Measurements from ENCODE around the gene PPP1R26. TPM values are rescaled to one million over a fixed set of nuclear protein-coding genes. Genes with fewer than 3 reads are reported as not detected.
A peak's percentile ranks its signal among the peaks of the same experiment; 100 is the strongest.

The PPP1R26 gene
- total and polyA plus RNA-seq, 9 of the 15 experiments (the other 6 are each of a cell fraction or from before 2014, with no cell fraction given) = 0.77 to 26.8 (median 9.3) TPM

DNA sequence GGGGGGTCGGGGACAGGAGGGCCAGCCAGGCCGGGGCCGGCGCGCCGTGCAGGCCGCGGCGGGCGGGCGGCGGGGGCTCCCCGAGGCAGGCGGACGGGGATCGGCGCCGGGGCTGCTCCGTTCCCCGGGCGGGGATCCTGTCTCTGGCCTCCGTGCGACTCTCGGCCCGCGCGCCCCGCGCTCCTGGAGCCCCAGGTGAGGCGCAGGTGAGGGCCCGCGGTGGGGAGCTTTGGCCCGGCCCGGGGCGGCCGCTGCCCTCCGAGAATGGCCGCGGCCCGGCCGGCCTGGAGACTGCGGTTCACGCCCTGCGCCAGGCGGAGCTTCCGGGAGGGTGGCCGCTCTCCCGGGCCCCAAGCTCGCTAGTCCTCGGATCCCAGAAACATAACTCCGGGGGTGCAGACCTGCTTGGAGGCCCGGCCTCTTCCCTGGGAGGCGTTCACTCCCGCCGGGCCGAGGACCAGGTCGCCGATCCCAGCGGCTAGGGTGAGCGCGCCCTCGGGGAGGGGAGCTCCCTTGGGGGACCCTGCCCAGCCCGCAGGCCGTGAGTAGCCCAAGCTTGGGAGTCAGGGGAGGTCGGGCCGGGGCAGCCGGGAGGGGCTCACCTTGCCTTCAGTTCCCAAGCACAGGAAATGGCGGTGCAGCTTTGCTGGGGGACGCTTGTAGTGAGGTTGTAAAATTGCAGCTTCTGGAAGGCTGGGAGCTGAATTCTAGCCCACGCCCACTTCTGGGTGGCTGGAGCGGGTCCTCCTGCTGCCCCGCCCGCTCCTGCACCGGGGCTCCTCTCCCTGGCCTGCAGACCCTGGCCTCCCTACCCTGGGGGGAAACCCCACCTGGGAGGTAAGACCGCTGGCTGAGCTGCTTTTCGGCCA, 723 bp downstream of the PPP1R26 start:
- Histone ChIP-seq H3K9ac (ENCODE audit: insufficient read depth in 1 of 2, low read depth in 2 of 2, low read length in 2 of 2) (peak overlapping the region; percentile 75 to 96), H3K9me1 (ENCODE audit: control insufficient read depth, insufficient read depth, low read length) (no peaks in the 10 kb centered on the region), H3K4me3 (peak overlapping the region; percentile 68), H4K20me1 (replicated peaks; ENCODE audit: control insufficient read depth, insufficient read depth, low read length) (no peaks in the 10 kb centered on the region), H3K9me3 (replicated peaks; ENCODE audit: control insufficient read depth, insufficient read depth, low read depth, low read length) (no peaks in the 10 kb centered on the region), H2AFZ (ENCODE audit: low read depth, low read length) (peak overlapping the region; percentile 85), H3K36me3 (ENCODE audit: control insufficient read depth, insufficient read depth, low read length) (peaks cover 21% of the 10 kb centered on the region; the same call in 1 of the 3 replicates), H3K27me3 (ENCODE audit: control insufficient read depth in 2 of 2, insufficient read depth in 2 of 2, low read length in 2 of 2) (no peaks in the 10 kb centered on the region), H3K4me2 (ENCODE audit: insufficient read depth, low read length) (peak overlapping the region; percentile 84), H3K79me2 (ENCODE audit: control insufficient read depth, insufficient read depth, low read length) (peaks cover 23% of the 10 kb centered on the region), H3K4me1 (replicated peaks in 1 of 2; ENCODE audit: control insufficient read depth in 2 of 2, insufficient read depth in 2 of 2, low read length in 2 of 2) (peaks cover 3 to 38% of the 10 kb centered on the region in 2 experiments; a peak in 4 of 5 replicates), H3K27ac (ENCODE audit: extremely low read depth, low read depth, low read length) (peak overlapping the region; percentile 73)
- ChIA-PET CTCF (ENCODE audit: low intra/inter-chr PET ratio) (no interaction called here), POLR2A (interaction anchor here (0.6 to 2.8 kb wide), 7 partner anchors 10 to 109 kb away, joined by 3 to 13 read pairs (median 3); no protein-coding TSS in a partner anchor)
- no TSS peak for BruUV-seq (replicated peaks)
- ATAC-seq (peak; percentile 86), FAIRE-seq (peak; percentile 77), DNase-seq (ENCODE audit: extremely low read depth in 1 of 4, low spot score in 3 of 4) (peak; percentile 56 to 70 (median 56))
- intact Hi-C loops (cut with micrococcal nuclease) (no loop called here), in situ Hi-C loops (cut with MboI) (no loop called here)
- WGBS (ENCODE audit: insufficient coverage, low coverage, missing lambda C conversion rate) = 1% methylated on average over 39 of the region's 76 CpGs
- peak; percentile 77; the same call in 1 of the 2 replicates for TF ChIP-seq ZNF830 (CRISPR knock-in tag; IDR thresholded peaks at IDR 0.05)
- TF ChIP-seq SRSF1 (IDR thresholded peaks at IDR 0.05; ENCODE audit: low read depth, low read length) = no peak
- TF ChIP-seq, protein P1, sequence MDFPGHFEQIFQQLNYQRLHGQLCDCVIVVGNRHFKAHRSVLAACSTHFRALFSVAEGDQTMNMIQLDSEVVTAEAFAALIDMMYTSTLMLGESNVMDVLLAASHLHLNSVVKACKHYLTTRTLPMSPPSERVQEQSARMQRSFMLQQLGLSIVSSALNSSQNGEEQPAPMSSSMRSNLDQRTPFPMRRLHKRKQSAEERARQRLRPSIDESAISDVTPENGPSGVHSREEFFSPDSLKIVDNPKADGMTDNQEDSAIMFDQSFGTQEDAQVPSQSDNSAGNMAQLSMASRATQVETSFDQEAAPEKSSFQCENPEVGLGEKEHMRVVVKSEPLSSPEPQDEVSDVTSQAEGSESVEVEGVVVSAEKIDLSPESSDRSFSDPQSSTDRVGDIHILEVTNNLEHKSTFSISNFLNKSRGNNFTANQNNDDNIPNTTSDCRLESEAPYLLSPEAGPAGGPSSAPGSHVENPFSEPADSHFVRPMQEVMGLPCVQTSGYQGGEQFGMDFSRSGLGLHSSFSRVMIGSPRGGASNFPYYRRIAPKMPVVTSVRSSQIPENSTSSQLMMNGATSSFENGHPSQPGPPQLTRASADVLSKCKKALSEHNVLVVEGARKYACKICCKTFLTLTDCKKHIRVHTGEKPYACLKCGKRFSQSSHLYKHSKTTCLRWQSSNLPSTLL (IDR thresholded peaks at IDR 0.05) = no peak
- no peak for TF ChIP-seq EWSR1 (IDR thresholded peaks at IDR 0.05; ENCODE audit: borderline replicate concordance, low read depth, partially characterized antibody)
- TF ChIP-seq EZH2 (IDR thresholded peaks at IDR 0.05; ENCODE audit: borderline replicate concordance, low read depth, low read length) = no peak
- no peak for TF ChIP-seq RB1 (IDR thresholded peaks at IDR 0.05; ENCODE audit: low read depth)
- no peak for TF ChIP-seq ZNF134 (CRISPR knock-in tag; conservative IDR thresholded peaks at IDR 0.05)
- TF ChIP-seq SIX5 (IDR thresholded peaks at IDR 0.05; ENCODE audit: borderline replicate concordance in 1 of 2, insufficient read depth in 1 of 2, low read depth in 1 of 2, low read length in 2 of 2) = no peak
- TF ChIP-seq MTF1 (CRISPR knock-in tag; IDR thresholded peaks at IDR 0.05; ENCODE audit: borderline replicate concordance) = no peak
- TF ChIP-seq NELFE (IDR thresholded peaks at IDR 0.05; ENCODE audit: insufficient read depth, insufficient read length) = no peak
- TF ChIP-seq, protein P2, sequence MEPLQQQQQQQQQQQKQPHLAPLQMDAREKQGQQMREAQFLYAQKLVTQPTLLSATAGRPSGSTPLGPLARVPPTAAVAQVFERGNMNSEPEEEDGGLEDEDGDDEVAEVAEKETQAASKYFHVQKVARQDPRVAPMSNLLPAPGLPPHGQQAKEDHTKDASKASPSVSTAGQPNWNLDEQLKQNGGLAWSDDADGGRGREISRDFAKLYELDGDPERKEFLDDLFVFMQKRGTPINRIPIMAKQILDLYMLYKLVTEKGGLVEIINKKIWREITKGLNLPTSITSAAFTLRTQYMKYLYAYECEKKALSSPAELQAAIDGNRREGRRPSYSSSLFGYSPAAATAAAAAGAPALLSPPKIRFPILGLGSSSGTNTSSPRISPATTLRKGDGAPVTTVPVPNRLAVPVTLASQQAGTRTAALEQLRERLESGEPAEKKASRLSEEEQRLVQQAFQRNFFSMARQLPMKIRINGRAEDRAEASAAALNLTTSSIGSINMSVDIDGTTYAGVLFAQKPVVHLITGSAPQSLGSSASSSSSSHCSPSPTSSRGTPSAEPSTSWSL (CRISPR knock-in tag; IDR thresholded peaks at IDR 0.05; ENCODE audit: borderline replicate concordance) = no peak
- TF ChIP-seq, protein P3, sequence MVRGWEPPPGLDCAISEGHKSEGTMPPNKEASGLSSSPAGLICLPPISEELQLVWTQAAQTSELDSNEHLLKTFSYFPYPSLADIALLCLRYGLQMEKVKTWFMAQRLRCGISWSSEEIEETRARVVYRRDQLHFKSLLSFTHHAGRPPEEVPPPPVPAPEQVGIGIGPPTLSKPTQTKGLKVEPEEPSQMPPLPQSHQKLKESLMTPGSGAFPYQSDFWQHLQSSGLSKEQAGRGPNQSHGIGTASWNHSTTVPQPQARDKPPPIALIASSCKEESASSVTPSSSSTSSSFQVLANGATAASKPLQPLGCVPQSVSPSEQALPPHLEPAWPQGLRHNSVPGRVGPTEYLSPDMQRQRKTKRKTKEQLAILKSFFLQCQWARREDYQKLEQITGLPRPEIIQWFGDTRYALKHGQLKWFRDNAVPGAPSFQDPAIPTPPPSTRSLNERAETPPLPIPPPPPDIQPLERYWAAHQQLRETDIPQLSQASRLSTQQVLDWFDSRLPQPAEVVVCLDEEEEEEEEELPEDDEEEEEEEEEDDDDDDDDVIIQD (CRISPR knock-in tag; IDR thresholded peaks at IDR 0.05) = no peak
- no peak for TF ChIP-seq ZNF165 (CRISPR knock-in tag; IDR thresholded peaks at IDR 0.05; ENCODE audit: borderline replicate concordance)

Data from K562 (cell line).